Measurements from ENCODE around the gene SLC8B1.

SLC8B1 gene

DNA sequence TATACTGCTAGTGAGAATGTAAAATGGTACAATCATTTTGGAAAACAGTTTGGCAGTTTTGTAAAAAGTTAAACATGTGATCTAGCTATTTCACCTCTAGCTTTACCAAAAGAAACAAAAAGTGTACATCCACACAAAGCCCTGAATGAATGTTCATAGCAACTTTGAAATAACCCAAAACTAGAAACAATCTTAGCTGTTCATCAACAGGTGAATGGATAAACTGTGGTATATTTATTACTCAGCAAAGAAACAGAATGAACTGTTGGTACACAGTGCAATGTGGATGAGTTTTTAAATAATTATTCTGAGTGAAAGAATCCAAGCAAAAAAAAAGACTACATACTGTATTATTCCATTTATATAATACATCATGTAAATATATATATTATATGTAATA lies 77.3 kb downstream of the SLC8B1 start:
- Histone ChIP-seq H3K4me3 (ENCODE audit: extremely low read depth, insufficient read depth, low read length, poor library complexity, severe bottlenecking) (no peak overlapping the region), H3K36me3 (ENCODE audit: control insufficient read depth, insufficient read depth, low read length) (no peaks in the 10 kb centered on the region), H3K9me3 (ENCODE audit: control insufficient read depth, low read length) (peaks cover 10% of the 10 kb centered on the region), H3K27ac (ENCODE audit: low read depth, low read length, severe bottlenecking) (no peak overlapping the region), H3K4me1 (ENCODE audit: control insufficient read depth, insufficient read depth, low read length, poor library complexity, severe bottlenecking) (peaks cover 14% of the 10 kb centered on the region)

DNA sequence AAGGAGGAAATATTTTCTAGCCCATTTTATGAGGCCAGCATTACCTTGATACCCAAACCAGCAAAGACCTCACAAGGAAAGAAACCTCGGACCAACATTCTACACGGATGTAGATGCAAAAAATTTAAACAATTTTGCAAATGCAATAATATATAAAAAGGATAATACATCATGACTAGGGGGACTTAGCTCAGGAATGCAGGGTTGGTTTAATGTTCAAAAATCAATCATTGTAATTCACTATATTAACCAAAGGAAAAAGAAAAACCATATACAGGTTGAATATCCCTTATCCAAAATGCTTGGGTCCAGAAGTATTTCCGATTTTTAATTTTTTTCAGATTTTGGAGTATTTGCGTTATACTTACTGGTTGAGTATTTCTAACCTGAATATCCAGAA lies 80.6 kb downstream of the SLC8B1 start:
- H3K9me3 ChIP-seq (ENCODE audit: control insufficient read depth, low read length) = peaks cover 10% of the 10 kb centered on the region
- peaks cover 1% of the 10 kb centered on the region for H3K4me1 ChIP-seq (ENCODE audit: control insufficient read depth, insufficient read depth, low read length, poor library complexity, severe bottlenecking)
- no peaks in the 10 kb centered on the region for H3K36me3 ChIP-seq (ENCODE audit: control insufficient read depth, insufficient read depth, low read length)
- no peak overlapping the region for H3K4me3 ChIP-seq (ENCODE audit: extremely low read depth, insufficient read depth, low read length, poor library complexity, severe bottlenecking)
- 90 to 100% methylated on average over 1 to 2 of the region's 4 CpGs for WGBS, 2 experiments (ENCODE audit: insufficient coverage in 2 of 2)
- no peak overlapping the region for H3K27ac ChIP-seq (ENCODE audit: low read depth, low read length, severe bottlenecking)

DNA sequence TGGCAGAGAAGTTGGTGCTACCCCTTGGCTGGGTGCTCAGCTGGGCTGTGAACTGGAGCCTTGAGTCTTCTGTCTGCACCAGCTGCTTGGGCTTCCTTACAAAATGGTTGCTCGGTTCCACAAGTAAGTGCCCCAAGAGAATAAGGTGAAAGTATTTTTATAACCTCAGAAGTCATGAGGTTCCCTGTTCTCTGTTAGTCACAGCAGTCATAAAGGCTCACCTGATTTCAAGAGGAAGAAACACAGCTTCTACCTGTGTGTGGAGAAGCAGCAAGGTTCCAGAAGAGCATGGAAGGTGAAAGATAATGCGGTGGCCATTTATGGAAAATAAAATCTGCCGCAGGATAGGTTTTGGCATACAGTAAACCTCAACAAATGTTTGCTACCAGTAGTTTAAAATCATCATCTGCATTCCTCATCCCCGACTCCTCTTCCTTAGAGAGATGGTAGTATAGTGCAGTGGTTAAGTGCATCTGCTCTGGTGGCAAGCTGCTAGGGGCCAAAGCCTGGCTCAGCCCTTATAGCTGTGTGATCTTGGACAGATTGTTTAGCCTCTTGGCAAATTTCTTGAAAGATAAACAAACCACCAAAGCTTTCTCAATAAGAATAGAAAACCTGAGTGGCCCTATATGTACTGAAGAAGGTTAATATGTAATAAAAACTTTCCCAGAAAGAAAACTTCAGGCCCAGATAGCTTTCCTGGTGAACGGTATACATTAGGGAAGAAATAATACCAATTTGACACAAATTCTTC lies 81.2 kb downstream of the SLC8B1 start:
- WGBS, 2 experiments (ENCODE audit: insufficient coverage in 2 of 2) = 92 to 100% methylated on average over 1 to 2 of the region's 5 CpGs

DNA sequence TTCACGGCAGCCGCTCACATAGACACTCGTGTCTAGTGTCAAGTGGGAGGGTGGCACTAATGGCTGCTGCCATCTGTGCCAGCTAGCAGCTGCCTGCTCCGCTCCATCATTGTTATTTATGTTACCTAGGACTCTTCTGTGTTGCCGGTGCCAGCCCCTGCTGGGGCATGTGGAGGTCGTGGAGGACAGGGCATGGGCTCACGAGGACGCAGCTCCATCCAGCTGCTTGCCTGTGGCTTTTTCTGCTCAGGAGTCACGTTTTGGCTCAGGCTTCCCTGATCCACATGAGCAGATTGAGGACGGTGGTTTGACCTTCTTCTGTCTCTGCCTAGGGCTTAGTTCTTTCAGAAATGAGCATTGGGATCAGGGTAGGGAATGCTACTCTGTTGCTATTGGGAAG lies 82.4 kb downstream of the SLC8B1 start:
- Histone ChIP-seq H3K9me3 (ENCODE audit: control insufficient read depth, low read length) (peaks cover 10% of the 10 kb centered on the region), H3K4me1 (ENCODE audit: control insufficient read depth, insufficient read depth, low read length, poor library complexity, severe bottlenecking) (peaks cover under 1% of the 10 kb centered on the region), H3K4me3 (ENCODE audit: extremely low read depth, insufficient read depth, low read length, poor library complexity, severe bottlenecking) (no peak overlapping the region), H3K27ac (ENCODE audit: low read depth, low read length, severe bottlenecking) (no peak overlapping the region), H3K36me3 (ENCODE audit: control insufficient read depth, insufficient read depth, low read length) (no peaks in the 10 kb centered on the region)
- 94 to 95% methylated on average over 7 to 10 of the region's 10 CpGs for WGBS, 2 experiments (ENCODE audit: insufficient coverage in 2 of 2)

More for the DNA sequence above, 81.2 kb downstream of the SLC8B1 start:
- H3K4me1 ChIP-seq (ENCODE audit: control insufficient read depth, insufficient read depth, low read length, poor library complexity, severe bottlenecking) = no peaks in the 10 kb centered on the region
- peaks cover 10% of the 10 kb centered on the region for H3K9me3 ChIP-seq (ENCODE audit: control insufficient read depth, low read length)
- no peaks in the 10 kb centered on the region for H3K36me3 ChIP-seq (ENCODE audit: control insufficient read depth, insufficient read depth, low read length)
- no peak overlapping the region for H3K4me3 ChIP-seq (ENCODE audit: extremely low read depth, insufficient read depth, low read length, poor library complexity, severe bottlenecking)
- no peak overlapping the region for H3K27ac ChIP-seq (ENCODE audit: low read depth, low read length, severe bottlenecking)

DNA sequence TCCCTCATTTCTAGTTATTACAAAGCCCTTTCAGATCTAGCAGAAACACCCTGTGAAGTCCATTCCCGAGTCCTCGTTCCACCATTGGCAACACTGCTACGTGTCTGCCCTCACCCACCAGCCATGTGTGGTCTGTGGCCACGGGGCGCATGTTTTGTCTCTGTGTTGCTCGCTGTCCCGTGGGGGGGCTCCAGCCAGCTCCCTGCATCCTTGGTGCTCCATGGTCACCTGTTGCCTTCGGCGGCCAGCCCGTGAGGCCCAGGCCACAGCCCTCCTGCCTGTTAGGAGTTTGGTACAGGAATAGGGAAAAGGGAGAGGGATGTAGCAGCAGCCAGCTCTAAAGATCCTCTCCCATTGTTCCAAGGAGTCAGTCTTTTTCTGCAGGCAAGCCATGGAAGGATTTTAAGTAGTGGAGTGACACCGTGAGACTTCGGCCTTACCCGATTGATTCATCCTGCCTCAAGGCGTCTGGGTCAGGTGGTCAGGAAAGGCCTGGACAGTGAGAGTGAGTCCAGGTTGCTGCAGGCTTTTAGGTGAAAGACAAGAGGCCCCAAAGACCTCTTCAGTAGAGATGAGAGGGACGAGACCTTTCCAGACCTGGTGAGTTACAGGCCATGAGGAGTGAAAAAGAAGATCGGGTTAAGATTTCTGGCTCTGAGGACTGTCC lies 83.4 kb downstream of the SLC8B1 start:
- Histone ChIP-seq H3K36me3 (ENCODE audit: control insufficient read depth, insufficient read depth, low read length) (no peaks in the 10 kb centered on the region), H3K4me3 (ENCODE audit: extremely low read depth, insufficient read depth, low read length, poor library complexity, severe bottlenecking) (no peak overlapping the region), H3K4me1 (ENCODE audit: control insufficient read depth, insufficient read depth, low read length, poor library complexity, severe bottlenecking) (peaks cover 10% of the 10 kb centered on the region), H3K27ac (ENCODE audit: low read depth, low read length, severe bottlenecking) (no peak overlapping the region), H3K9me3 (ENCODE audit: control insufficient read depth, low read length) (peaks cover 10% of the 10 kb centered on the region)
- 87 to 93% methylated on average over 12 to 16 of the region's 16 CpGs for WGBS, 2 experiments (ENCODE audit: insufficient coverage in 2 of 2)

DNA sequence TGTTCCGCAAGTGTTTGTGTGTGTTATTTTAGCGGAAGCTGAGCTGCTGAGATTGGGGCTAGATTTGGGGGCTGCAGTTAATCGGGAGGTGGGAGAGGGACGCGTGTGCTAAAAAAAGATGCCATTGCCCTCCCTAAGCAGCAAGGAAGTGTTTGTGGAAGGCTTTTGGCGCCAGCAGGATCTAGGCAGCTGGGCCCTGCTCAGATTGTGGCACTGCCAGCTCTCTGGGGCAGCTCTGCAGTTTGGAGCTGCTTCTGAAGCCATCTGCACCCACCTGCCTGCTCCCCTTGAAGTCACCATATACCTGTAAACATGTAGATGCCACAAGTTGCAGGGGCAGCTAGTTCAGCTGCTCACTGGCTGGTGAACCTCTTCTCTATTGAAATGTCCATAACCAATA lies 84.9 kb downstream of the SLC8B1 start:
- peaks cover 21% of the 10 kb centered on the region for H3K4me1 ChIP-seq (ENCODE audit: control insufficient read depth, insufficient read depth, low read length, poor library complexity, severe bottlenecking)
- 98% methylated on average over 6 of the region's 6 CpGs for WGBS, 2 experiments (ENCODE audit: insufficient coverage in 2 of 2)
- H3K4me3 ChIP-seq (ENCODE audit: extremely low read depth, insufficient read depth, low read length, poor library complexity, severe bottlenecking) = no peak overlapping the region
- no peaks in the 10 kb centered on the region for H3K36me3 ChIP-seq (ENCODE audit: control insufficient read depth, insufficient read depth, low read length)
- no peak overlapping the region for H3K27ac ChIP-seq (ENCODE audit: low read depth, low read length, severe bottlenecking)
- H3K9me3 ChIP-seq (ENCODE audit: control insufficient read depth, low read length) = peaks cover 10% of the 10 kb centered on the region

DNA sequence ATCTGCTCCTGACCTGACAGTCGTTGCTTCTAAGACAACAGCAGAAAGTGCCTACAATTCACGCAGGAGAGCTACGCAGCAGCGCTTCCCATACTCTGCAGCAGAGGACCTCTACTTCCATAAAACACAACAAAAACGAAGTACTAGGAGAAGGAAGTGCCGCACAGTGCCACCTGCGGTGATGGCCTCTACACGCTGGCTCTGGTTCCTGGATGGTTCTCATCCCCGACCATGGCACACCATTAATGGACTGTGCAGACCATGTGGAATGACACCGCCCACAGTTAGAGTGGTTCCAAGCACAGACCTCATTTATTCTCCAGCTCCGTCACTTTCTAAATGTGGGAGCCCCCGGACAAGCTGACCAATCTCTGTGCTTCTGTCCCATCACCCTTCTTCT lies 85.4 kb downstream of the SLC8B1 start:
- 95 to 97% methylated on average over 12 of the region's 12 CpGs for WGBS, 2 experiments (ENCODE audit: insufficient coverage in 2 of 2)
- no peaks in the 10 kb centered on the region for H3K36me3 ChIP-seq (ENCODE audit: control insufficient read depth, insufficient read depth, low read length)
- H3K4me3 ChIP-seq (ENCODE audit: extremely low read depth, insufficient read depth, low read length, poor library complexity, severe bottlenecking) = no peak overlapping the region
- peaks cover 10% of the 10 kb centered on the region for H3K9me3 ChIP-seq (ENCODE audit: control insufficient read depth, low read length)
- peaks cover 21% of the 10 kb centered on the region for H3K4me1 ChIP-seq (ENCODE audit: control insufficient read depth, insufficient read depth, low read length, poor library complexity, severe bottlenecking)
- no peak overlapping the region for H3K27ac ChIP-seq (ENCODE audit: low read depth, low read length, severe bottlenecking)

DNA sequence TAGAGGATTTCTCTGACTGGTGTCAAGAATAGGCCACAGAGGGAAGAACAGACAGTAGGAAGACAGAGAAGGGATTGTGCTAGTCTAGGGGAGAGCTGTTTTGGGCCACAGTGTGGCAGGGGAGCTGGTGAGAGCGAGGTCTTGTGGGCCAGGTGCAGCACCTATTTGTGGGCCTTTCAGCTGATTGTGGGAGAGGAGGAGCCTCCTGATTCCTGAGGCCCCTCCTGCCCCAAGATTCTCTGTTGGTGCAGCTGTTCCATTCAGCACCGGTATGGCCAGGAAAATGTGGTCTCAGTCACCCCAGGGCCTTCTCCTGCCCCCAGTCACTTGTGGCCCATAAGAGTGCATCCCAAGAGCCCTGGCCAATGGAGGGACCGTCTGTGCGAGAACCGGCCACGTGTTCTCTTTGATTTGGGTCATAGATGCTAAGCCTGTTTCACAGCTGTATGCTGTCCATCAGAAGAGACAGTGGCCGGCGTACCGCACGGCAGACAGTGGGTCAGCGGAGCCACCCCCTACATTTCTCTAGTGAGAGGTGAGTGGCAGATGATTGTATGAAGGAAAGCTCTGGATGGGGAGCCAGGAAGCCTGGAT lies 86.0 kb downstream of the SLC8B1 start:
- no peaks in the 10 kb centered on the region for H3K36me3 ChIP-seq (ENCODE audit: control insufficient read depth, insufficient read depth, low read length)
- H3K27ac ChIP-seq (ENCODE audit: low read depth, low read length, severe bottlenecking) = no peak overlapping the region
- WGBS, 2 experiments (ENCODE audit: insufficient coverage in 2 of 2) = 91 to 94% methylated on average over 7 to 11 of the region's 11 CpGs

More for the DNA sequence above, 86.0 kb downstream of the SLC8B1 start:
- Histone ChIP-seq H3K4me3 (ENCODE audit: extremely low read depth, insufficient read depth, low read length, poor library complexity, severe bottlenecking) (no peak overlapping the region), H3K9me3 (ENCODE audit: control insufficient read depth, low read length) (peaks cover 7% of the 10 kb centered on the region), H3K4me1 (ENCODE audit: control insufficient read depth, insufficient read depth, low read length, poor library complexity, severe bottlenecking) (peaks cover 21% of the 10 kb centered on the region)
